Liver (tissue), 9 donors: ENCODE results near the gene HOXA3. TPM values are rescaled to one million over a fixed set of nuclear protein-coding genes. Genes with fewer than 3 reads are reported as not detected.

ENCODE experiments used
- DNase-seq: peaks from one replicate; pipeline ENCODE4 v3.0.0-alpha.2; 2017; ENCODE audit warnings: low spot score
- H3K27ac ChIP-seq, 2 donors: one replicate each; pipeline ENCODE4 v1.7.0; 2013; ENCODE audit warnings: inconsistent platforms in 2 of 2, low read length in 2 of 2, control low read depth in 1 of 2, low read depth in 1 of 2, mild to moderate bottlenecking in 1 of 2
- H3K27me3 ChIP-seq, 4 donors: one replicate each; pipeline versions ENCODE4 v1.6.1 to v1.7.0; 2013; ENCODE audit warnings: low read length in 3 of 4, inconsistent platforms in 1 of 4, mild to moderate bottlenecking in 1 of 4, moderate library complexity in 1 of 4; ENCODE audit not compliant: control insufficient read depth in 4 of 4, insufficient read depth in 4 of 4
- H3K36me3 ChIP-seq, 4 donors: one replicate each; pipeline versions ENCODE4 v1.6.1 to v1.7.0; 2013; ENCODE audit warnings: low read length in 3 of 4, mild to moderate bottlenecking in 3 of 4, low read depth in 1 of 4, moderate library complexity in 1 of 4; ENCODE audit not compliant: control insufficient read depth in 4 of 4, insufficient read depth in 3 of 4
- H3K4me1 ChIP-seq, 4 donors: one replicate each; pipeline versions ENCODE4 v1.6.1 to v1.7.0; 2013; ENCODE audit warnings: low read length in 3 of 4, mild to moderate bottlenecking in 3 of 4, moderate library complexity in 1 of 4; ENCODE audit not compliant: control insufficient read depth in 4 of 4, insufficient read depth in 4 of 4
- H3K4me3 ChIP-seq, 3 donors: one replicate each; pipeline versions ENCODE4 v1.6.1 to v1.7.0; 2013; ENCODE audit warnings: low read length in 3 of 3, control low read depth in 1 of 3, low read depth in 1 of 3, mild to moderate bottlenecking in 1 of 3
- H3K9ac ChIP-seq, 2 donors: one replicate each; pipeline ENCODE4 v1.7.0; 2013; ENCODE audit warnings: low read length in 2 of 2, mild to moderate bottlenecking in 2 of 2, moderate library complexity in 2 of 2, control low read depth in 1 of 2, low read depth in 1 of 2
- H3K9me3 ChIP-seq, 4 donors: one replicate each; pipeline versions ENCODE4 v1.6.1 to v1.7.0; 2013; ENCODE audit warnings: low read length in 3 of 4; ENCODE audit not compliant: control insufficient read depth in 4 of 4
- FOXA1 ChIP-seq: IDR thresholded peaks from 2 replicates; pipeline ENCODE4 v1.6.1; 2016; ENCODE audit warnings: antibody characterized with exemption
- HNF4A ChIP-seq, 2 donors: conservative IDR thresholded peaks; 2 replicates each; pipeline ENCODE4 v1.6.1; 2016; ENCODE audit warnings: antibody characterized with exemption in 2 of 2, mild to moderate bottlenecking in 2 of 2
- RAD21 ChIP-seq, 2 donors: IDR thresholded peaks; 2 replicates each; pipeline ENCODE4 v1.6.1; 2016; ENCODE audit warnings: antibody characterized with exemption in 2 of 2, mild to moderate bottlenecking in 2 of 2
- RXRA ChIP-seq, 2 donors: IDR thresholded peaks; 2 replicates each; pipeline ENCODE4 v1.6.1; 2017 to 2018; ENCODE audit warnings: antibody characterized with exemption in 2 of 2, mild to moderate bottlenecking in 1 of 2
- SP1 ChIP-seq: IDR thresholded peaks from 2 replicates; pipeline ENCODE4 v1.6.1; 2018; ENCODE audit warnings: antibody characterized with exemption, mild to moderate bottlenecking
- TAF1 ChIP-seq: conservative IDR thresholded peaks from 2 replicates; pipeline ENCODE4 v1.6.1; 2016; ENCODE audit warnings: antibody characterized with exemption, mild to moderate bottlenecking
- YY1 ChIP-seq: IDR thresholded peaks from 2 replicates; pipeline ENCODE4 v1.6.1; 2016; ENCODE audit warnings: antibody characterized with exemption, mild to moderate bottlenecking
- ZBTB33 ChIP-seq: IDR thresholded peaks from 2 replicates; pipeline ENCODE4 v1.6.1; 2016; ENCODE audit warnings: antibody characterized with exemption
- WGBS: extraction: QIAGEN DNeasy Blood & Tissue Kit; methylation state at CpG from one replicate; pipeline ENCODE4 v1.1.7; 2013; 5-methylcytosine and 5-hydroxymethylcytosine counted together
- polyA plus RNA-seq, 2 donors: library from polyadenylated mRNA; stranded (reverse) in 1 of 2; unstranded in 1 of 2; fragments of 200-250 nt in 1 of 2; fragments of >200 nt in 1 of 2; fragmentation: Nextera tagmentation in 1 of 2; extraction: Ambion mirVana in 1 of 2; gene quantifications; one replicate each; pipeline versions ENCODE4 v1.2.1 to v1.2.3, GENCODE V29; 2013 to 2015
- total RNA-seq, 2 donors: library from RNA; depleted of rRNA; stranded (reverse); fragments of >200 nt; gene quantifications; one replicate each; pipeline ENCODE4 v1.2.3, GENCODE V29; 2014
- TF ChIP-seq, protein P1 (sequence below): IDR thresholded peaks from 2 replicates; pipeline ENCODE4 v1.6.1; 2016; ENCODE audit warnings: antibody characterized with exemption
- TF ChIP-seq, protein P2 (sequence below): IDR thresholded peaks from 2 replicates; pipeline ENCODE4 v1.6.1; 2016; ENCODE audit warnings: antibody characterized with exemption
- donor health status: healthy.
- donor health status: healthy.
- donor health status: healthy.
- donor health status: healthy.
- donor health status: healthy.

HOXA3 gene
- total and polyA plus RNA-seq, 4 donors, result 0.11 to 0.28 (median 0.20) TPM

DNA sequence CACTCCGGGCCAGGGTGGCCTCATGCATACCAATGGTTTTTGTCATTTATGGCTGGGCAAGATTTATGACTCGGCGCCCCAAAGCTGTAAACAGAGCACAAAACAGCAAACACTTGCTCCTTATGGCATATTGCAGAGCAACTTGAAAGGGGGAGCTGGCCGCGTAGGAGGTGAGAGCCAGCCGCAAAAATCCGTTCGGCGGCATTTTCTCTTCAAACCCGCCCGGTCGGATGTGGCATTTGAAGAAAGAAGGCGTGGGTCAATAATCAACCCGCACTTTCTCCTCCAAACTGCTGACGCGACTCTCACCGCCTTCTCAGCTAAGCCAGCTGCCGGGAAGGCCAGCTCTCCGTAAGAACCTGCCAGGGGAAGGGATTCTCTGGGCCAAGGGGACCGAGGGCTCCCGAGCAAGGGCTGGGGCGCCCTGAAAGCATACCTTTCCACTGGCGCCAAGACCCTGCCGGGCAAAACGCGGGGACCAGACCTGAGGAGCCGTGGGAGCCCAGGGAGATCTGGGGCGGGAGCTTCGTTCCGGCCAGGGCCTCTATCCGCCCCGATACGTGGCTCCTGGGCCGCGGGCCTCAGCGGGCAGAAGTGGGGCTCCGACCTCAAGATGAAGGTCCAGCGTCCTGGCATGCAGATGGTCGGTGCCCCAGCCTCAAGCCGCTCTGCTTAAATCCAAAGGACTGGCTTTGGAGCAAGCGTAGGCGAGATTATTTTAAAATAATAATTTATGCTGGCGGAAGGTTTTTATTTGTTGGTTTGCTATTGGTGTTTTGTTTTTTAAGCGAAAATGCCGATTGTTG lies 37.0 kb downstream of the HOXA3 start (continued):
- TF ChIP-seq ZBTB33 (no peak), HNF4A (conservative IDR thresholded peaks at IDR 0.05) (no peak), RAD21 (IDR thresholded peaks at IDR 0.05) (no peak)

- TF ChIP-seq TAF1 (no peak), SP1 (no peak), FOXA1 (no peak), RXRA (IDR thresholded peaks at IDR 0.05) (no peak)
- TF ChIP-seq, protein P1, sequence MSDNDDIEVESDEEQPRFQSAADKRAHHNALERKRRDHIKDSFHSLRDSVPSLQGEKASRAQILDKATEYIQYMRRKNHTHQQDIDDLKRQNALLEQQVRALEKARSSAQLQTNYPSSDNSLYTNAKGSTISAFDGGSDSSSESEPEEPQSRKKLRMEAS, result no peak
- peak overlapping the region; percentile 50 to 70 for H3K27ac ChIP-seq
- no peak for DNase-seq
- WGBS, result 16% methylated on average over 6 of the region's 6 CpGs
- no peaks in the 10 kb centered on the region for H3K36me3 ChIP-seq
- no peak overlapping the region for H3K9ac ChIP-seq
- H3K4me3 ChIP-seq, result peak overlapping the region in 1 of 3 donors; percentile 42
- peaks cover 0 to 3% (median 2%) of the 10 kb centered on the region in 4 donors for H3K4me1 ChIP-seq
- no peaks in the 10 kb centered on the region for H3K9me3 ChIP-seq
- peaks cover 0 to 29% (median 6%) of the 10 kb centered on the region in 4 donors for H3K27me3 ChIP-seq
Observed at GRCh38 chr7:27114881-27115220, 37.5 kb downstream of the HOXA3 start.

DNA sequence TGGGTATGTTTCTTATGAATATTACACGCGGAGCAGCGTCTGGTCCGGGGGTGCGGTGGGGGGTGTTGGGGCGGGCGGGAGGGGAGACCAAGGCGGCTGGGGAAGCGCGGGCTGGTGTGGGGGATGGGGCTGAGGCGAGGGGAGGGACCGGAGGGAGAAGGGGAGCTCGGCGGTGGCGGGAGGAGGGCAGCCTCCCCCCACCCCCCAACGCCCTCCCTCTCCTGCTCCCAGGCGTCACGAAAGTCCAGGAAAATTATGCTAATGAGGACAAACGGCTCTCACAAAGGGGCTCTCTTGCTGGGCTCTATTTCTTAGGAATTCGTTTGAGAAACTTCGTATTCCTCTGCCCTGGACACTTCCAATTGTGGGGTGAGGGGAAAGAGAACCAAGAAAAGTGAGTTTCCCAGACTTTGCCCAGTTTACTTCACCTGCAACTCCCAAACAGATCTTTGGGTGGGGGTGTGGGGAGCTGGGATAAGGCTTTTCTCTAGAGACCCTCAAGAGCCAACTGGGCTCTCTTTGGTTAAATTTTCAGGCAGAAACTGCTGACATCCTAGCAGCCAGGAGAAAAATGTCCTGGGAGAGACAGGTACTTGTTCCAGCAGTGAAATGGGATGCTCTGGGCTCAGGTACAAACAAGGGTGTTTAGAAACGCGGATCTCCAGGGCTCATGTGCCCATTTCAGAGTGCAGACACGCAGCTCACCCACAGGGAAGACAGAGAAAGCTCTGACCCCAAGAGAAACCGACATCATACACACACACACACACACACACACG lies 38.2 kb downstream of the HOXA3 start:
- no peak for DNase-seq
- Histone ChIP-seq H3K27me3 (peaks cover 0 to 25% (median 5%) of the 10 kb centered on the region in 4 donors), H3K4me3 (peak overlapping the region in 2 of 3 donors; percentile 6 to 43), H3K9me3 (no peaks in the 10 kb centered on the region), H3K36me3 (no peaks in the 10 kb centered on the region), H3K4me1 (peaks cover 0 to 3% (median 2%) of the 10 kb centered on the region in 4 donors), H3K27ac (peak overlapping the region; percentile 46 to 56), H3K9ac (peak overlapping the region; percentile 39 to 43)
- no peak for TF ChIP-seq SP1
- TF ChIP-seq, protein P2, sequence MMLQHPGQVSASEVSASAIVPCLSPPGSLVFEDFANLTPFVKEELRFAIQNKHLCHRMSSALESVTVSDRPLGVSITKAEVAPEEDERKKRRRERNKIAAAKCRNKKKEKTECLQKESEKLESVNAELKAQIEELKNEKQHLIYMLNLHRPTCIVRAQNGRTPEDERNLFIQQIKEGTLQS, result no peak
- TF ChIP-seq YY1, result no peak
- TF ChIP-seq RXRA (IDR thresholded peaks at IDR 0.05), result no peak
- 22% methylated on average over 26 of the region's 26 CpGs for WGBS
